Prostate gland (tissue), 2 donors: Measurements from ENCODE around the gene LNX1. TPM values are rescaled to one million over a fixed set of nuclear protein-coding genes. Genes with fewer than 3 reads are reported as not detected.

Experiments
- DNase-seq: peaks from one replicate; pipeline ENCODE4 v3.0.0-alpha.2; 2019; ENCODE audit warnings: low spot score
- H3K27ac ChIP-seq, 2 donors: fragments of 200-600 bp; sonication (generic); 2 replicates each; pipeline ENCODE4 v1.5.1; 2017 to 2019
- H3K27me3 ChIP-seq: fragments of 200-600 bp; sonication (generic); replicated peaks from 2 replicates; pipeline ENCODE4 v1.5.1; 2019; ENCODE audit not compliant: insufficient read depth
- H3K36me3 ChIP-seq, 2 donors: fragments of 200-600 bp; sonication (generic); 1 replicate in 1 of 2; 2 replicates in 1 of 2; pipeline versions ENCODE4 v1.5.1 to v1.8.1; 2017 to 2019
- H3K4me1 ChIP-seq: fragments of 200-600 bp; sonication (generic); replicated peaks from 2 replicates; pipeline ENCODE4 v1.5.1; 2019
- H3K4me3 ChIP-seq, 2 donors: fragments of 200-600 bp; sonication (generic); 2 replicates each; pipeline ENCODE4 v1.5.1; 2017 to 2019
- H3K9me3 ChIP-seq: fragments of 200-600 bp; sonication (generic); 2 replicates; pipeline ENCODE4 v1.5.1; 2017
- POLR2A ChIP-seq: fragments of 450-650 bp; IDR thresholded peaks from one replicate; pipeline ENCODE4 v1.6.1; 2016; ENCODE audit warnings: antibody characterized with exemption, mild to moderate bottlenecking
- POLR2AphosphoS5 ChIP-seq: sonication (generic); formaldehyde crosslinking; IDR thresholded peaks from one replicate; pipeline ENCODE4 v1.6.1; 2017; ENCODE audit warnings: antibody characterized with exemption
- WGBS: methylation state at CpG from one replicate; pipeline ENCODE4 v1.1.5; 2018; 5-methylcytosine and 5-hydroxymethylcytosine counted together
- intact Hi-C: fragments of 100-400 bp; cut with DNase I; formaldehyde crosslinking; loops from one replicate; pipeline ENCODE4 v1.14.2; 2022
- total RNA-seq, 2 donors: library from RNA; depleted of rRNA; stranded (reverse); fragments of >200 nt; gene quantifications; one replicate each; pipeline ENCODE4 v1.1.0, GENCODE V29; 2016
- TF ChIP-seq, protein P1 (sequence below), 4 experiments: fragments of 200-600 bp in 2 of 4; fragments of 450-650 bp in 2 of 4; sonication (generic) in 2 of 4; IDR thresholded peaks; 1 replicate in 3 of 4; 2 replicates in 1 of 4; pipeline ENCODE4 v1.5.1; 2016 to 2019; ENCODE audit warnings: antibody characterized with exemption in 4 of 4, mild to moderate bottlenecking in 2 of 4, moderate library complexity in 2 of 4

LNX1 gene
- total RNA-seq, 2 donors from 2014 or later, result 13.1 to 13.2 TPM

DNA sequence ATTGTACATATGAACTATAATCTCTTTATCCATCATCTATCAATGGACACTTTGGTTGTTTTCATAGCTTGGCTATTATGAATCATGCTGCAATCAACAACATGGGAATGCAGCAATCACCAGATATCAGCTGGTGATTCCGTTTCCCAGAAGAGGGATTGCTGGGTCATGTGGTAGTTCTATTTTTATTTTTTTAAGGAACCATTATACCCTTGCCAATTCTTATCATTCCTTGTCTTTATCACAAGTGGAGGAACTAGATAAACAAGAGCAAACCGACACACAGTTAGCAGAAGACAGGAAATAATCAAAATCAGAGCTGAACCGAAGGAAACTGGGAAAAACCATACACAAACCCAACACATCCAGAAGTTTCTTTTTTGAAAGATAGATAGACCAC is 14.5 kb upstream of the LNX1 start:
- no peak overlapping the region for H3K27ac ChIP-seq
- H3K4me3 ChIP-seq, result no peak overlapping the region
- intact Hi-C loops, result no loop called here
- no peaks in the 10 kb centered on the region for H3K27me3 ChIP-seq
- no peaks in the 10 kb centered on the region for H3K9me3 ChIP-seq
- TF ChIP-seq POLR2A (no peak), POLR2AphosphoS5 (no peak)
- TF ChIP-seq, protein P1, sequence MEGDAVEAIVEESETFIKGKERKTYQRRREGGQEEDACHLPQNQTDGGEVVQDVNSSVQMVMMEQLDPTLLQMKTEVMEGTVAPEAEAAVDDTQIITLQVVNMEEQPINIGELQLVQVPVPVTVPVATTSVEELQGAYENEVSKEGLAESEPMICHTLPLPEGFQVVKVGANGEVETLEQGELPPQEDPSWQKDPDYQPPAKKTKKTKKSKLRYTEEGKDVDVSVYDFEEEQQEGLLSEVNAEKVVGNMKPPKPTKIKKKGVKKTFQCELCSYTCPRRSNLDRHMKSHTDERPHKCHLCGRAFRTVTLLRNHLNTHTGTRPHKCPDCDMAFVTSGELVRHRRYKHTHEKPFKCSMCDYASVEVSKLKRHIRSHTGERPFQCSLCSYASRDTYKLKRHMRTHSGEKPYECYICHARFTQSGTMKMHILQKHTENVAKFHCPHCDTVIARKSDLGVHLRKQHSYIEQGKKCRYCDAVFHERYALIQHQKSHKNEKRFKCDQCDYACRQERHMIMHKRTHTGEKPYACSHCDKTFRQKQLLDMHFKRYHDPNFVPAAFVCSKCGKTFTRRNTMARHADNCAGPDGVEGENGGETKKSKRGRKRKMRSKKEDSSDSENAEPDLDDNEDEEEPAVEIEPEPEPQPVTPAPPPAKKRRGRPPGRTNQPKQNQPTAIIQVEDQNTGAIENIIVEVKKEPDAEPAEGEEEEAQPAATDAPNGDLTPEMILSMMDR (IDR thresholded peaks at IDR 0.05), result no peak
- no peaks in the 10 kb centered on the region for H3K4me1 ChIP-seq
- no peak for DNase-seq
- 72% methylated on average over 3 of the region's 3 CpGs for WGBS
- no peaks in the 10 kb centered on the region for H3K36me3 ChIP-seq

DNA sequence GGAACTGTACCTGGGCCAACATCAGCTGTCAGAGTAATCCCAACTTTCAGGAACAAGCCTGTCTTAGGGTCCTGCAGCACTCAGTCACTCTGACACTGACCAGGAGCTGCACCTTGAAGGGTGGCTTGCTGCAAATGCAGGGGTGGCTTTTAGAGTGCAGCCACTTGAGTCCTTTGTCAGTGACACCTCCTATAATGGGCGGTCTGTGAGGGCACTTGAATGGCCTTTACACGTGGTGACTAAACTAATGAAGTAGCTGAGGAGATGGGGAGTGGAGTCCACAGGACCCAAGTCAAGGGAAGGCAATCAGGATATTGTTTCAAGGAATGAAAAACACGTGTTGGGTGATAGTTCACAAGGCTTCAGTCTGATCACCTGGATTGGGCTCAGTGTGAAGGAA is 11.1 kb upstream of the LNX1 start:
- Histone ChIP-seq H3K9me3 (no peaks in the 10 kb centered on the region), H3K4me1 (no peaks in the 10 kb centered on the region), H3K36me3 (no peaks in the 10 kb centered on the region), H3K27ac (no peak overlapping the region), H3K27me3 (no peaks in the 10 kb centered on the region), H3K4me3 (no peak overlapping the region)
- intact Hi-C loops, result no loop called here
- 89% methylated on average over 3 of the region's 3 CpGs for WGBS
- TF ChIP-seq, protein P1 (IDR thresholded peaks at IDR 0.05), result no peak
- TF ChIP-seq POLR2AphosphoS5 (no peak), POLR2A (no peak)
- DNase-seq, result no peak

DNA sequence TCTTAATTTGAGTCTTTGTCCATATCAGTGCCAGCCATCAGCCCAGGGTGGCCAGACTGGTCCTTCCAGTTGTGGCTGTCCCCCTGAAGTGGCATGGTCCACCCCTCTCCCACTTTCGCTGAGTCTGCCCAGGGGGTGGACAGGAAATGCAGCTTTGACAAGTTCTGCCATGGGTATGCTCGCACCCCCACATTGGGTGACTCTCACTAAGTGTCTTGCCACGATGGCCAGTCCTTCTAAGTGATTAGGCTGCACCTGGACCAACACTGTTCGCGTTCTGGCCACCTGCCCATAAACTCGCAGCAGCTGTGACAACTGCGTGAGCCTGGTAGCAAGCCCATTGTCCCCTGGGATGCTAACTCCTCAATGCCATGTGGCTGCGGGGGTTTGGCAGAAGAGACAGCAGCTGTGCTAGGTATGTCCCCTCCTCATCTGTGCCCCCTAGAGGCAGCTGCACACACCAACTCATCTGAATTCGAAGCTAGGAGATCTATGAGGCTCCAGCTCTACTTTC is 10.0 kb upstream of the LNX1 start:
- no peaks in the 10 kb centered on the region for H3K4me1 ChIP-seq
- DNase-seq, result no peak
- no peak for TF ChIP-seq POLR2A
- TF ChIP-seq, protein P1 (IDR thresholded peaks at IDR 0.05), result peak in 2 of 4 experiments; percentile 4 to 29
- H3K27ac ChIP-seq, result no peak overlapping the region
- no peaks in the 10 kb centered on the region for H3K27me3 ChIP-seq
- WGBS, result 34% methylated on average over 9 of the region's 9 CpGs
- intact Hi-C loops, result no loop called here
- no peaks in the 10 kb centered on the region for H3K9me3 ChIP-seq
- H3K4me3 ChIP-seq, result no peak overlapping the region
- no peaks in the 10 kb centered on the region for H3K36me3 ChIP-seq

DNA sequence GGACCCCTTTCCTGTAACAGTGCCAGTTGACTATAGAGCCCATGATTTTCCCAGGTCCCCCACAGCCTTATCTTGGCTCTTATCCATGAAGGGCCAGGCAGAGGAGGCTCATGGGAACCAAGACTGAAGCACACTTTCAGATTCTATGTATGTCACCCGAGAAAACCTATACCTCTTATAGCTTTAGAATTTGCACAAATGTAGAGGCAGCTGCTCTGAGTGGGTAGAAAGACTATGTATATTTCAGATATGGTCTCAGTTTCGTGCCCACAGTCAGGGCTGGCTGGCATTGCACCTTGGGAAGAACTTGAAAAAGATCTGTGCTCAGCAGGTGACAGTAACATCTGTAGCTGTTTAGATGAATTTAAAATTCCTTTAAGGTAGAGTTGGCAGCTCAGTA is 8.3 kb upstream of the LNX1 start:
- Histone ChIP-seq H3K4me1 (no peaks in the 10 kb centered on the region), H3K36me3 (no peaks in the 10 kb centered on the region), H3K27ac (no peak overlapping the region), H3K9me3 (no peaks in the 10 kb centered on the region), H3K4me3 (no peak overlapping the region), H3K27me3 (no peaks in the 10 kb centered on the region)
- no peak for DNase-seq
- intact Hi-C loops, result no loop called here
- TF ChIP-seq, protein P1 (IDR thresholded peaks at IDR 0.05), result no peak
- TF ChIP-seq POLR2A (no peak), POLR2AphosphoS5 (no peak)
- WGBS, result 89% methylated on average over 2 of the region's 2 CpGs

DNA sequence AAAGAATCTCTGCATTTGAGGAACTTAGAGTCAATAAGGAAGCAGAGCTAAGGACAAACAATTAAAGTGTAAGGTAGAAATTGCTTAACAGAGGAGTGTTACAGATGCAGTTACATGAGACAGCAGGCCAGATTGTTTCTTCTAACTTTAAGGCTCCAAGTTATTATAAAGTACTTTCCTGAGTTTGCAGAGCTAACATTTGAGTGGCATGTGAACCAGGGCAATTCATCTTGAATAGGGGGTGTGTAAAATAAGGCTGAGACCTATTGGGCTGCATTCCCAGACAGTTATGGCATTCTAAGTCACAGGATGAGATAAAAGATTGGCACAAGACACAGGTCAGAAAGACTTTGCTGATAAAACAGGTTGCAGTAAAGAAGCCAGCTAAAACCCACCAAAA is 7.6 kb upstream of the LNX1 start:
- intact Hi-C loops, result no loop called here
- Histone ChIP-seq H3K4me3 (no peak overlapping the region), H3K27me3 (no peaks in the 10 kb centered on the region), H3K27ac (no peak overlapping the region), H3K4me1 (no peaks in the 10 kb centered on the region), H3K36me3 (no peaks in the 10 kb centered on the region), H3K9me3 (no peaks in the 10 kb centered on the region)
- DNase-seq, result no peak
- TF ChIP-seq, protein P1 (IDR thresholded peaks at IDR 0.05), result no peak
- TF ChIP-seq POLR2A (no peak), POLR2AphosphoS5 (no peak)
